Heart left ventricle (tissue), 16 donors: Measurements from ENCODE around the gene ACE. TPM values are rescaled to one million over a fixed set of nuclear protein-coding genes. Genes with fewer than 3 reads are reported as not detected.
A peak's percentile ranks its signal among the peaks of the same experiment; 100 is the strongest.

Experiments used
- ATAC-seq, 4 donors: fragments of 200-7000 bp; cut with Tn5 transposase; one replicate each; pipeline ENCODE4 v1.9.1; 2020 to 2022; ENCODE audit warnings: moderate library complexity in 4 of 4, mild to moderate bottlenecking in 3 of 4, moderate number of reproducible peaks in 1 of 4
- DNase-seq, 5 donors: peaks; one replicate each; pipeline ENCODE4 v3.0.0-alpha.2; 2020
- H3K27ac ChIP-seq, 12 donors: fragments of 200-600 bp; sonication (generic) in 4 of 12; one replicate each; pipeline versions ENCODE4 v1.5.0 to v1.8.0; 2016 to 2022; ENCODE audit warnings: mild to moderate bottlenecking in 2 of 12
- H3K27me3 ChIP-seq, 9 donors: fragments of 200-600 bp; sonication (generic) in 2 of 9; one replicate each; pipeline versions ENCODE4 v1.5.1 to v1.8.0; 2016 to 2022; ENCODE audit warnings: mild to moderate bottlenecking in 3 of 9
- H3K36me3 ChIP-seq, 9 donors: fragments of 200-600 bp; sonication (generic) in 2 of 9; one replicate each; pipeline versions ENCODE4 v1.5.0 to v1.8.0; 2018 to 2022; ENCODE audit warnings: mild to moderate bottlenecking in 2 of 9
- H3K4me1 ChIP-seq, 12 donors: fragments of 200-600 bp; sonication (generic) in 4 of 12; one replicate each; pipeline versions ENCODE4 v1.5.0 to v1.8.0; 2016 to 2022; ENCODE audit warnings: mild to moderate bottlenecking in 3 of 12
- H3K4me3 ChIP-seq, 12 donors: fragments of 200-600 bp; sonication (generic) in 4 of 12; one replicate each; pipeline versions ENCODE4 v1.5.0 to v1.8.0; 2017 to 2022; ENCODE audit warnings: mild to moderate bottlenecking in 9 of 12, moderate library complexity in 4 of 12
- H3K9me3 ChIP-seq, 12 donors: fragments of 200-600 bp; sonication (generic) in 4 of 12; one replicate each; pipeline versions ENCODE4 v1.5.0 to v1.8.0; 2016 to 2022; ENCODE audit warnings: mild to moderate bottlenecking in 1 of 12
- POLR2A ChIP-seq, 2 donors: fragments of 450-650 bp; IDR thresholded peaks; one replicate each; pipeline ENCODE4 v1.6.1; 2017; ENCODE audit warnings: antibody characterized with exemption in 2 of 2, mild to moderate bottlenecking in 2 of 2, moderate library complexity in 2 of 2
- WGBS, 4 donors: extraction: QIAGEN DNeasy Blood & Tissue Kit in 2 of 4; methylation state at CpG; one replicate each; pipeline versions ENCODE4 v1.1.5 to v1.1.7; 2013 to 2018; 5-methylcytosine and 5-hydroxymethylcytosine counted together
- intact Hi-C, 10 donors: fragments of 100-400 bp; cut with DNase I; formaldehyde crosslinking; loops; one replicate each; pipeline versions ENCODE4 v1.11.1 to v1.14.2; 2022
- polyA plus RNA-seq, 2 donors: library from polyadenylated mRNA; stranded (reverse); fragments of 200-250 nt; gene quantifications; one replicate each; pipeline ENCODE4 v1.2.3, GENCODE V29; 2013
- total RNA-seq, 9 donors: library from RNA; depleted of rRNA in 2 of 9; stranded (reverse); fragments of >200 nt in 2 of 9; fragmentation: NEBNext Ultra II Directional in 3 of 9; extraction: Animal tissue kit (Norgen Biotek cat#: 25700) in 3 of 9; gene quantifications; one replicate each; pipeline versions ENCODE4 v1.1.0 to v1.2.4, GENCODE V29; 2016 to 2023
- TF ChIP-seq, protein P1 (sequence below), 12 donors: fragments of 200-600 bp; sonication (generic) in 4 of 12; IDR thresholded peaks; one replicate each; pipeline versions ENCODE4 v1.5.0 to v1.8.0; 2018 to 2022; ENCODE audit warnings: antibody characterized with exemption in 12 of 12, mild to moderate bottlenecking in 5 of 12
- donor health status: ischemic (EF 13 %, LVEDD 7.1; RV severe dilation, severe dysfunction).
- donor health status: healthy with polysubstance abuse.
- donor health status: DM: no; HTN: yes; CAD: no.
- donor health status: DM: no; HTN: no; CAD: no.
- donor health status: ischemic (EF 25% LVEDD 6.9; RV normal size, moderate dysfunction).
- donor health status: ischemic (EF 25% LVEDD 5.7; RV mildly dilated, moderate dysfunction).
- donor health status: healthy.
- donor health status: DM: yes; HTN: yes; CAD: no.
- donor health status: ischemic (EF 35%, LVEDD 5.7; RV mildly dilated, moderate dysfunction).
- donor health status: nonischemic (EF 11% LVEDD 7.7; RV severe dilation, severe dysfunction).
- donor health status: DM: yes; HTN: yes; CAD: no.
- donor health status: PGD.
- donor health status: ischemic (EF 29% LVEDD 5.4; RV normal size, mild dysfunction).
- donor health status: nonischemic (EF 23%, LVEDD 6.1; RV moderate dilation, normal function).

The ACE gene
- total and polyA plus RNA-seq, 11 donors: 1.6 to 42.3 (median 7.6) TPM

DNA sequence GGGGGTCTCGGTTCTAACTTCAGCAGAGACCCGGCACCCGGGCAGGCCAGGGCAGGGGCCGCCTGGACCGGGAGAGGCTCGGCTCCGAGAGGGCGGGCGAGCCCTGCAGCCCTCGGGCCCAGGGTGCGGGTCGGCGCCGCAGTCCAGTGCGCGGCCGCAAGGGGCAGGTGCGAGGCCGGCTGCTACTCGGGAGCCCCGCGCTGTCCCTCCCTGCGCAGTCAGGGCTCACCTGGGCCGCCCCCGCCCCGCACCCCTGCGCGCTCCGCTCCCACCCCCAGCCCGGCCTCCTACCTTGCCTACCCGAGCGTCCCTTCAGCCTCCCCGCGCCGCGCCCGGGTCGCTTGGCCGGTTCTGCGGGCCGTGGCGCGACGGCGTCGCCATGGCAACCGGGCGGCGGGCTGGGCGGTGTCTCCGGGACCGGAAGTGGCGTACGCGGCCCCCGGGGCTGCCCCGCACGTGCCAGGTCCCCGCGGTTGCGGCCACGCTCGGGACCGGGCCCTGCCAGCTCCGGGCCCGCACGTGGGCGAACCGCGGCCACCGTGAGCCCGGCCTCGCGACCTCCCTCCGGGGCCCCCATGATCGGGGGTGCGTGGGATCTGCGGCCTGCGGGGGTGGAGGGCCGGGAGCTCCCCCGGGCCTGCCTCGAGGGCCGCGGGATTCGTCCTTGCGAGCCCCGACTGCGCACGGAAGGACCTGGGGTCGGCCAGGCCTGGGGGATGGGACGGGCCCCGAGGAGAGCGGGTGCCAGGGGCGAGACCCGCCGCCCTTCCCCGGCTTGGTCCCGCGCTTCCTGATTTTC, 30.7 kb upstream of the ACE start, which contains the start of gene CYB561:
CYB561 (minus strand) TSS at position 353 of the 799 bp plus-strand sequence. CDS start 8,759 bp downstream, outside the sequence.
- Histone ChIP-seq H3K36me3 (no peaks in the 10 kb centered on the region), H3K27ac (peak within 1 kb of the TSS; percentile 67 to 93 (median 88)), H3K27me3 (no peaks in the 10 kb centered on the region), H3K4me3 (peak within 1 kb of the TSS; percentile 34 to 84 (median 66)), H3K4me1 (peaks cover 3 to 65% (median 38%) of the 10 kb centered on the region in 12 donors), H3K9me3 (no peaks in the 10 kb centered on the region)
- DNase-seq: peak; percentile 68 to 89 (median 79)
- TF ChIP-seq POLR2A (IDR thresholded peaks at IDR 0.05): no peak
- TF ChIP-seq, protein P1, sequence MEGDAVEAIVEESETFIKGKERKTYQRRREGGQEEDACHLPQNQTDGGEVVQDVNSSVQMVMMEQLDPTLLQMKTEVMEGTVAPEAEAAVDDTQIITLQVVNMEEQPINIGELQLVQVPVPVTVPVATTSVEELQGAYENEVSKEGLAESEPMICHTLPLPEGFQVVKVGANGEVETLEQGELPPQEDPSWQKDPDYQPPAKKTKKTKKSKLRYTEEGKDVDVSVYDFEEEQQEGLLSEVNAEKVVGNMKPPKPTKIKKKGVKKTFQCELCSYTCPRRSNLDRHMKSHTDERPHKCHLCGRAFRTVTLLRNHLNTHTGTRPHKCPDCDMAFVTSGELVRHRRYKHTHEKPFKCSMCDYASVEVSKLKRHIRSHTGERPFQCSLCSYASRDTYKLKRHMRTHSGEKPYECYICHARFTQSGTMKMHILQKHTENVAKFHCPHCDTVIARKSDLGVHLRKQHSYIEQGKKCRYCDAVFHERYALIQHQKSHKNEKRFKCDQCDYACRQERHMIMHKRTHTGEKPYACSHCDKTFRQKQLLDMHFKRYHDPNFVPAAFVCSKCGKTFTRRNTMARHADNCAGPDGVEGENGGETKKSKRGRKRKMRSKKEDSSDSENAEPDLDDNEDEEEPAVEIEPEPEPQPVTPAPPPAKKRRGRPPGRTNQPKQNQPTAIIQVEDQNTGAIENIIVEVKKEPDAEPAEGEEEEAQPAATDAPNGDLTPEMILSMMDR (IDR thresholded peaks at IDR 0.05): peak; percentile 16 to 65 (median 52)
- ATAC-seq: peak in 3 of 4 donors; percentile 23 to 85 (median 80)
- intact Hi-C loops: loop anchor here in 4 of 10 donors (2.0 to 10.0 kb wide), 5 partner anchors 29 to 106 kb away; partner anchors contain the start of genes ACE (in 1 of the 4) and DCAF7 (in 1 of the 4)
- 1 to 8% (median 2%) methylated on average over 11 to 99 of the region's 99 CpGs for WGBS, 4 donors

- no peaks in the 10 kb centered on the region for H3K27me3 ChIP-seq
- peak; percentile 71 to 86 (median 74) for DNase-seq
- intact Hi-C loops: loop anchor here in 4 of 10 donors (2.0 to 10.0 kb wide), 5 partner anchors 28 to 105 kb away; partner anchors contain the start of genes ACE (in 1 of the 4) and DCAF7 (in 1 of the 4)
- peaks cover 3 to 68% (median 38%) of the 10 kb centered on the region in 12 donors for H3K4me1 ChIP-seq
- H3K36me3 ChIP-seq: no peaks in the 10 kb centered on the region
- ATAC-seq: peak; percentile 28 to 71 (median 64)
- 30 to 42% (median 32%) methylated on average over 31 to 44 of the region's 44 CpGs for WGBS, 4 donors
- peak overlapping the region; percentile 34 to 84 (median 66) for H3K4me3 ChIP-seq
- H3K27ac ChIP-seq: peak overlapping the region; percentile 67 to 93 (median 88)
- TF ChIP-seq, protein P1 (IDR thresholded peaks at IDR 0.05): peak in 8 of 12 donors; percentile 16 to 52 (median 34)
- no peak for TF ChIP-seq POLR2A (IDR thresholded peaks at IDR 0.05)
- no peaks in the 10 kb centered on the region for H3K9me3 ChIP-seq
Observed at GRCh38 chr17:63446753-63447470, 29.9 kb upstream of the ACE start.

GRCh38 chr17:63447471-63448009, 29.3 kb upstream of the ACE start:
- ATAC-seq: peak in 1 of 4 donors; percentile 24
- H3K36me3 ChIP-seq: no peaks in the 10 kb centered on the region
- no peak for DNase-seq
- H3K4me1 ChIP-seq: peaks cover 3 to 69% (median 36%) of the 10 kb centered on the region in 12 donors
- H3K27me3 ChIP-seq: no peaks in the 10 kb centered on the region
- no peaks in the 10 kb centered on the region for H3K9me3 ChIP-seq
- 39 to 54% (median 49%) methylated on average over 10 to 12 of the region's 12 CpGs for WGBS, 4 donors
- TF ChIP-seq POLR2A (IDR thresholded peaks at IDR 0.05): no peak
- TF ChIP-seq, protein P1 (IDR thresholded peaks at IDR 0.05): no peak
- peak overlapping the region in 8 of 12 donors; percentile 55 to 84 (median 71) for H3K4me3 ChIP-seq
- peak overlapping the region; percentile 67 to 93 (median 88) for H3K27ac ChIP-seq
- intact Hi-C loops: loop anchor here in 4 of 10 donors (2.0 to 10.0 kb wide), 5 partner anchors 27 to 105 kb away; partner anchors contain the start of genes ACE (in 1 of the 4) and DCAF7 (in 1 of the 4)
